Measurements from ENCODE around the gene YOD1.

The YOD1 gene

DNA sequence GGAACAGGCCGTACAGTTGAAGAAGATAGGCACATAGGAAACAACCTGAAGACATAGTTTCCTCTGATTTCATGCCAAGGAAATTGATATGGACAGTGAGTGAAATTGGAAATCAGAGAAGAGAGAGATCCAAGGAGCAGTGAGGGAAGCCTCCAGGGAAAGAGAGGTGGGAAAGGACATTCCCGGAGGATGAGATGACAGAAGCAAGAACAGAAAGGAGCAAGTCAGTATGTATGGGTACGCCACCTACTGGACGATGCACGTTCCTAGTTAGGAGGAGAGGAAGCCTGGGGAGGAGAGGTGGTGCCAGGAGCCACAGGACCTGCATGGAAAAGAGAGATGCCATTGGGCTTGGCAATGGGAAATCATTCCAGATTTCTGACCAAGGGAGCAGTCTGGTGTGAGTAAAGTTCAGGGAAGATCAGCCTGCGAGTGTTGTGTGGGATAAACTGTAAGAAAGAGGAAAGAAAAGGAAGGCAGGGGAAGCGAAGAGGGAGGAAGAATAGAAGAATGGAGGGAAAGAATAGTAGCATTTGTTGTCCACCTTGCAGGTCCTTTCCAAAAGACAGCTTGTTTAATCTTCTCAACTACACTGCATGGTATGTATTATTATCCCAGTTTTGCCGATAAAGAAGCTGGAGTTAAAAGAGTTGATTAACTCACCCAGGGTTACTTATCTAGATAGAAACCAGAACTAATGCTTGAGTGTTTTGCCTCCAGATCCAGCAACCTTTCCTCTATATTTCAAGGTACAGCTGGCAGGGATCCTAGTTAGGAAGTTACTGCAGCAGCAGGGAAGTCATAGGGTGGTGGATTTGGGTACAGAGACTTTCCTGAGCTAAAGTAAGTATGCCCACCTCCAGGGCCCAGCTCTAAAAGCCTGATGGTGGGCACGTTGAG lies 45.8 kb downstream of the YOD1 start:
- DNase-seq: no peak

DNA sequence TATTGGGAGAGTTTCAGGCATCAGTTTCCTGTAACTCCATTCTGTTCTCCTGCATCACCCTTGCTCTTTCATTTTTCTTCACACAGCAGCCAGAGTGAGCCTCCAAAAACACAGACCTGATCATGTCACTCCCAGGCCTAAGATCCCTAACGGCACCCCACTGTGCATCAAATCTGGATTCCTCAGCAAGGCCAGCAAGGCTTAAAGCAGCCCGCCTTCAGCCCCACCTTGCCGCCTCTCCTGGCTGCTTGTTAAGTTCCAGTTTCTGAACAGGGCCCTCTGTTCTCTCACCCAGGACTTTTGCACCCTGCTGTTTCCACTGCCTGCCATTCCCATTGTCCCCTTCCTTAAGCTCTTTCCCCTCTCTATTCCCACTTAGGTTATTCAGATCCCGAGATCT lies 47.8 kb downstream of the YOD1 start:
- no peak for DNase-seq

DNA sequence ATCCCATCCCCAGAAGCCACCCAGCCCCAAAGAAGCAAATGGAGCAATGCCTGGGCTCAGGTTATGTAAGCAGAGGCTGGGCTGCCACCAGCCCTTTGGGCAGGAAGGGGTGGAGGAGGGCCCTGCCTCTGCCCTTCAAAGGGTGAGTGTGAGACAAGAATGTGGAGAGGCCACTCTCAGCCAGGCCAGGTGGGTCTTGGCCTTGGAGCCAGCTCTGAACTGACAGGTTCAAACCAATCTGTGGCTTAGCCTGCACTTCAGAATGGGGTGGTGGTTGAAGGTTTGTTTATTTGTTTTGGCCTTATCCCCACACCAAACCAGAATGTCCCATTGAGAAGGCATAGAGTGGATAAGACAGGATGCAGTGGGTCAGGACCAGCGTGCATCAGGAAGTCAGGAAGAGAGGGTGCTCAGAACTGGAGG lies 48.3 kb downstream of the YOD1 start:
- DNase-seq: no peak

DNA sequence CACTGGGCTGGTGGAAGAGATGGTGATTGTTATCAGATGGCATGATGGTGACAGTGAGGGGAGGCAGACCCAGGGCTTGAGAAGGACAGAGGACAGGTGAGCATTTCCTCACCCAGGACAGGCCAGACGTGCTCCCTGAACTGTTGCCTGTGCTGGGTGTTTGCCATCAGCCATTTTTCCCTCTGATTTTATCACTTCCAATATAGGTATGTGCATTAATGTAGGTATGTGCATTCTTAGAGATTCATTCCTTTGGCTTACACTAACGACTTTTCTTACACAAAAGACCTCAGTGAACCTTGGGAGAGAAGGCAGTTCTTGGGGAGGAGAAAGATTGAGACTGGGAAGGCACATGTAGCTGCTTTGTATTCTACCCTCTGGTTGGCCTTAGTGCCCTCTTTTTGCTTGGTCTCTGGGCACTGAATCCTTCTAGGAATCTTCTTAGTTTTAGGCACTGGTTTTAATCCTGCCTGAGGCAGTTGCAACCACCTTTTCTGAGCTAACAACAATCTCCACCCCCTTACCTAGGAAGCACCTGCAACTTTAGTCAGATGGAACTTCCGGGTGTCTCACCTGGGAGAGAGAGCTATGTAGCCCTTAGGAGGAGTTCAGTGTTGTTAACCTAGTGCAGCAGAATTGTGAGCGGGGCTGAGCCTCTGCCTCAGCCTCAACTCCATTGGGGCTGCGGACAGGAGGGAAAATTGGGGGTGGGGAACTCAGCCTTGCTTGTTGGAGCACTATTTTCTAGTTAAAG lies 49.3 kb downstream of the YOD1 start:
- no peak for DNase-seq

- DNase-seq: no peak
These were observed 50.2 kb downstream of the YOD1 start for GRCh38 chr1:207000651-207001291.

DNA sequence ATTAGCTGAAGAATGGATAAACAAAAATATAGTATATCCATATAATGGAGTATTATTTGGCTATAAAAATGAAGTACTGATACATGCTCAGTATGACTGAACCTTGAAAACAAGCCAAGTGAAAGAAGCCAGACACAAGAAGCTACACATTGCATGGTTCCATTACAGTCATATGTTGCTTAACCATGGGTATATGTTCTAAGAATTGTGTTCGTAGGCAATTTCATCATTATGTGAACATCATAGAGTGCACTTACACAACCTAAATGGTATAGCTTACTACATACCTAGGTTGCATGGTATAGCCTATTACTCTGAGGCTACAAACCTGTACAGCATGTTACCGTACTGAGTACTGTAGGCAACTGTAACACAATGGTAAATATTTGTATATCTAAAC lies 52.2 kb downstream of the YOD1 start:
- DNase-seq: no peak
